Lower leg skin (tissue), 4 donors: ENCODE data around the gene SLC25A51. TPM values are rescaled to one million over a fixed set of nuclear protein-coding genes. Genes with fewer than 3 reads are reported as not detected.
"Not testable (repeated sequence)": the region's sequence is repeated elsewhere in the genome, so short reads cannot be mapped to it uniquely, and the experiment has no call there.

Experiments
- DNase-seq, 2 donors: peaks; one replicate each; pipeline ENCODE4 v3.0.0-alpha.2; 2019; ENCODE audit warnings: low spot score in 2 of 2
- H3K4me3 ChIP-seq: fragments of 200-600 bp; sonication (generic); 2 replicates; pipeline ENCODE4 v1.5.1; 2017; ENCODE audit warnings: mild to moderate bottlenecking, low read depth; ENCODE audit not compliant: poor library complexity, severe bottlenecking
- CTCF ChIP-seq, 3 donors: fragments of 450-650 bp; IDR thresholded peaks; one replicate each; pipeline ENCODE4 v1.5.1; 2016; ENCODE audit warnings: antibody characterized with exemption in 3 of 3, mild to moderate bottlenecking in 3 of 3, moderate library complexity in 2 of 3
- POLR2A ChIP-seq, 2 donors: fragments of 450-650 bp; IDR thresholded peaks; one replicate each; pipeline ENCODE4 v1.6.1; 2016 to 2017; ENCODE audit warnings: antibody characterized with exemption in 2 of 2, mild to moderate bottlenecking in 1 of 2, moderate library complexity in 1 of 2
- WGBS, 2 donors: methylation state at CpG; one replicate each; pipeline ENCODE4 v1.1.5; 2018; 5-methylcytosine and 5-hydroxymethylcytosine counted together
- intact Hi-C: fragments of 100-400 bp; cut with DNase I; formaldehyde crosslinking; loops from one replicate; pipeline ENCODE4 v1.15.0; 2023; ENCODE audit warnings: low total_unique reads
- total RNA-seq, 4 donors: library from RNA; depleted of rRNA; stranded (reverse); fragments of >200 nt; gene quantifications; one replicate each; pipeline ENCODE4 v1.1.0, GENCODE V29; 2016

The SLC25A51 gene
- total RNA-seq, 4 donors from 2014 or later: 13.3 to 24.8 (median 16.9) TPM

- intact Hi-C loops: no loop called here
- peak overlapping the region; percentile 66 for H3K4me3 ChIP-seq
- 4 to 6% methylated on average over 16 to 17 of the region's 17 CpGs for whole genome bisulfite sequencing, 2 donors
- no peak for TF ChIP-seq POLR2A (IDR thresholded peaks at IDR 0.05)
- no peak for TF ChIP-seq CTCF (IDR thresholded peaks at IDR 0.05)
- DNase-seq: peak in 1 of 2 donors; percentile 43
These were observed 906 bp downstream of the SLC25A51 start for GRCh38 chr9:37902796-37903646.

- no peak overlapping the region for H3K4me3 ChIP-seq
- intact Hi-C loops: no loop called here
- TF ChIP-seq CTCF (IDR thresholded peaks at IDR 0.05): no peak
- no peak for TF ChIP-seq POLR2A (IDR thresholded peaks at IDR 0.05)
- DNase-seq: no peak
These were observed 1.8 kb downstream of the SLC25A51 start for GRCh38 chr9:37902131-37902530.

- WGBS, 2 donors: 74 to 91% methylated on average over 2 of the region's 2 CpGs
- no peak for DNase-seq
- TF ChIP-seq CTCF (IDR thresholded peaks at IDR 0.05): no peak
- TF ChIP-seq POLR2A (IDR thresholded peaks at IDR 0.05): no peak
- no peak overlapping the region for H3K4me3 ChIP-seq
- intact Hi-C loops: no loop called here
These were observed 4.9 kb downstream of the SLC25A51 start for GRCh38 chr9:37899041-37899440.

- intact Hi-C loops: no loop called here
- no peak for TF ChIP-seq CTCF (IDR thresholded peaks at IDR 0.05)
- 49 to 56% methylated on average over 2 of the region's 2 CpGs for WGBS, 2 donors
These were observed 6.3 kb downstream of the SLC25A51 start for GRCh38 chr9:37897665-37898064.

GRCh38 chr9:37892063-37892462, 11.9 kb downstream of the SLC25A51 start:
- TF ChIP-seq CTCF (IDR thresholded peaks at IDR 0.05) (no peak), POLR2A (IDR thresholded peaks at IDR 0.05) (no peak)
- H3K4me3 ChIP-seq: no peak overlapping the region
- intact Hi-C loops: no loop called here
- no peak for DNase-seq
- WGBS, 2 donors: 86 to 88% methylated on average over 8 of the region's 8 CpGs

More at GRCh38 chr9:37897665-37898064, 6.3 kb downstream of the SLC25A51 start:
- DNase-seq: no peak
- no peak overlapping the region for H3K4me3 ChIP-seq

- H3K4me3 ChIP-seq, intact Hi-C loops, DNase-seq: not testable (repeated sequence)
- WGBS, 2 donors: 93 to 95% methylated on average over 14 to 17 of the region's 17 CpGs
These were observed 12.9 kb downstream of the SLC25A51 start for GRCh38 chr9:37891042-37891441.
